NCI-H1694 (cell line): ENCODE results near the gene CHD8.
"Not testable (repeated sequence)": the region's sequence is repeated elsewhere in the genome, so short reads cannot be mapped to it uniquely, and the experiment has no call there.

Source experiments
- DNase-seq: peaks from one replicate; lab custom pipeline; 2025; lab: John Stamatoyannopoulos, UW

Gene CHD8

GRCh38 chr14:21455912-21456667, at the start of gene CHD8:
TSS of gene CHD8 (minus strand) at chr14:21456123. CDS start at chr14:21431643, 24,480 bp downstream.
- DNase-seq: peak; percentile 99

- DNase-seq: no peak
These were observed 49.2 kb upstream of the CHD8 start for GRCh38 chr14:21505012-21505553.

GRCh38 chr14:21503376-21503775, 47.5 kb upstream of the CHD8 start:
- no peak for DNase-seq

- no peak for DNase-seq
These were observed 45.6 kb upstream of the CHD8 start for GRCh38 chr14:21501568-21501967.

GRCh38 chr14:21498540-21499526, 42.9 kb upstream of the CHD8 start:
- DNase-seq: peak; percentile 81

GRCh38 chr14:21496453-21496852, 40.5 kb upstream of the CHD8 start:
- DNase-seq: no peak

- DNase-seq: no peak
These were observed 39.2 kb upstream of the CHD8 start for GRCh38 chr14:21494902-21495762.

- no peak for DNase-seq
These were observed 30.7 kb upstream of the CHD8 start for GRCh38 chr14:21486640-21487087.

GRCh38 chr14:21476925-21477681, 21.2 kb upstream of the CHD8 start, which contains the start of the genes RAB2B and TOX4:
TSS of gene RAB2B (minus strand) at chr14:21476959. CDS start at chr14:21476872, 87 bp downstream.
TSS of gene TOX4 (plus strand) at chr14:21477195. CDS start at chr14:21477279, 84 bp downstream.
- peak; percentile 99 for DNase-seq

GRCh38 chr14:21476523-21476924, 20.6 kb upstream of the CHD8 start:
- no peak for DNase-seq

GRCh38 chr14:21475767-21476522, 20.0 kb upstream of the CHD8 start:
- no peak for DNase-seq

GRCh38 chr14:21467616-21468015, 11.7 kb upstream of the CHD8 start:
- no peak for DNase-seq

- no peak for DNase-seq
These were observed 371 bp downstream of the CHD8 start for GRCh38 chr14:21455592-21455911.

- no peak for DNase-seq
These were observed 929 bp downstream of the CHD8 start for GRCh38 chr14:21454843-21455544.

GRCh38 chr14:21449899-21450216, 6.1 kb downstream of the CHD8 start:
- no peak for DNase-seq

GRCh38 chr14:21442657-21443056, 13.3 kb downstream of the CHD8 start:
- DNase-seq: not testable (repeated sequence)

GRCh38 chr14:21440859-21441258, 15.1 kb downstream of the CHD8 start:
- DNase-seq: no peak

GRCh38 chr14:21437063-21437901, 18.6 kb downstream of the CHD8 start:
- peak; percentile 99 for DNase-seq
